Ascending aorta (tissue), 2 donors: ENCODE results near the gene VSIG2. TPM values are rescaled to one million over a fixed set of nuclear protein-coding genes. Genes with fewer than 3 reads are reported as not detected.

Experiments
- DNase-seq, 2 donors: peaks; one replicate each; pipeline ENCODE4 v3.0.0-alpha.2; 2019; ENCODE audit warnings: low spot score in 2 of 2
- H3K27ac ChIP-seq, 2 donors: fragments of 200-600 bp; sonication (generic); one replicate each; pipeline ENCODE4 v1.5.1; 2016 to 2017; ENCODE audit warnings: mild to moderate bottlenecking in 1 of 2
- H3K27me3 ChIP-seq: fragments of 200-600 bp; sonication (generic); one replicate; pipeline ENCODE4 v1.5.1; 2017
- H3K36me3 ChIP-seq, 2 donors: fragments of 200-600 bp; sonication (generic); one replicate each; pipeline ENCODE4 v1.5.1; 2016
- H3K4me1 ChIP-seq, 2 donors: fragments of 200-600 bp; sonication (generic); one replicate each; pipeline ENCODE4 v1.5.1; 2016 to 2017; ENCODE audit warnings: mild to moderate bottlenecking in 1 of 2
- H3K4me3 ChIP-seq, 2 donors: fragments of 200-600 bp; sonication (generic); one replicate each; pipeline ENCODE4 v1.5.1; 2016 to 2017; ENCODE audit warnings: mild to moderate bottlenecking in 1 of 2
- H3K9me3 ChIP-seq, 2 donors: fragments of 200-600 bp; sonication (generic); one replicate each; pipeline ENCODE4 v1.5.1; 2016
- intact Hi-C: fragments of 100-400 bp; cut with DNase I; formaldehyde crosslinking; loops from one replicate; pipeline ENCODE4 v1.15.1; 2023
- total RNA-seq: library from RNA; depleted of rRNA; stranded (reverse); fragments of >200 nt; gene quantifications from one replicate; pipeline ENCODE4 v1.1.0, GENCODE V29; 2016
- TF ChIP-seq, protein P1 (sequence below), 3 experiments: fragments of 200-600 bp in 2 of 3; fragments of 450-650 bp in 1 of 3; sonication (generic) in 2 of 3; IDR thresholded peaks; one replicate each; pipeline ENCODE4 v1.5.1; 2016 to 2019; ENCODE audit warnings: antibody characterized with exemption in 3 of 3, mild to moderate bottlenecking in 1 of 3, moderate library complexity in 1 of 3

The VSIG2 gene
- total RNA-seq, 1 donor from 2014 or later: not detected

DNA sequence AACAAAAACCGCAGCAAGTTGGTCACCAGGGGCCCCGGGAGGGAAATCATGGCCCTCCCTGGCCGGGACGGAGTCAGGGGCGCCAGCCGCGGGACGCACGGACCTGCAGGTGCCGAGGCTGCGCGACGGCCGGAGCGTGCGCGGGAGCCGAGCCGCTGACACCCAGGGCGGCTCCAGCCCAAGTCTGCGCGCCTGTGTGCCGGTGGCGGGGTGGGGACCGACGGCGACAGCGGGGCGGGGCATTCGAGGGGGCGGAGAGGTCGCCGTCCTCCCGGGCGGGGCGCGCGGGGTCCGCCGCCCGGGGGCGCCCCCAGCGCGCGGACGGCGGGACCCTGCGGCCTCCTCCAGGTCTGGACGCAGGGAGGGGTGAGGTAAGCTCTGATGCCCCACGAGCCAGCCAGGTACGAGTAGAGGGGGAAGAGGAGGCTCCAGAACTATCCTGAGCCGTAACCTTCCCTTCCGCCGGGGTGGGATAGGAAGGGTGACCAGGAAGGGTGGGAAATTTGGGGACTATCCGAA lies 10.1 kb upstream of the VSIG2 start, which contains the start of gene ESAM:
Gene ESAM, minus strand, starts transcription at position 186 of the 519 bp plus-strand sequence. Its CDS starts 136 bp downstream, at position 50.
- Histone ChIP-seq H3K36me3 (peaks cover 8 to 23% of the 10 kb centered on the region in 2 donors), H3K27me3 (no peaks in the 10 kb centered on the region), H3K27ac (peak within 1 kb of the TSS; percentile 85 to 89), H3K4me3 (peak within 1 kb of the TSS; percentile 62 to 67), H3K4me1 (peaks cover 3 to 21% of the 10 kb centered on the region in 2 donors), H3K9me3 (no peaks in the 10 kb centered on the region)
- intact Hi-C loops: loop anchor here (1.0 to 2.0 kb wide), 2 partner anchors 75 to 118 kb away; no protein-coding TSS in a partner anchor
- TF ChIP-seq, protein P1, sequence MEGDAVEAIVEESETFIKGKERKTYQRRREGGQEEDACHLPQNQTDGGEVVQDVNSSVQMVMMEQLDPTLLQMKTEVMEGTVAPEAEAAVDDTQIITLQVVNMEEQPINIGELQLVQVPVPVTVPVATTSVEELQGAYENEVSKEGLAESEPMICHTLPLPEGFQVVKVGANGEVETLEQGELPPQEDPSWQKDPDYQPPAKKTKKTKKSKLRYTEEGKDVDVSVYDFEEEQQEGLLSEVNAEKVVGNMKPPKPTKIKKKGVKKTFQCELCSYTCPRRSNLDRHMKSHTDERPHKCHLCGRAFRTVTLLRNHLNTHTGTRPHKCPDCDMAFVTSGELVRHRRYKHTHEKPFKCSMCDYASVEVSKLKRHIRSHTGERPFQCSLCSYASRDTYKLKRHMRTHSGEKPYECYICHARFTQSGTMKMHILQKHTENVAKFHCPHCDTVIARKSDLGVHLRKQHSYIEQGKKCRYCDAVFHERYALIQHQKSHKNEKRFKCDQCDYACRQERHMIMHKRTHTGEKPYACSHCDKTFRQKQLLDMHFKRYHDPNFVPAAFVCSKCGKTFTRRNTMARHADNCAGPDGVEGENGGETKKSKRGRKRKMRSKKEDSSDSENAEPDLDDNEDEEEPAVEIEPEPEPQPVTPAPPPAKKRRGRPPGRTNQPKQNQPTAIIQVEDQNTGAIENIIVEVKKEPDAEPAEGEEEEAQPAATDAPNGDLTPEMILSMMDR (IDR thresholded peaks at IDR 0.05): no peak
- no peak for DNase-seq

DNA sequence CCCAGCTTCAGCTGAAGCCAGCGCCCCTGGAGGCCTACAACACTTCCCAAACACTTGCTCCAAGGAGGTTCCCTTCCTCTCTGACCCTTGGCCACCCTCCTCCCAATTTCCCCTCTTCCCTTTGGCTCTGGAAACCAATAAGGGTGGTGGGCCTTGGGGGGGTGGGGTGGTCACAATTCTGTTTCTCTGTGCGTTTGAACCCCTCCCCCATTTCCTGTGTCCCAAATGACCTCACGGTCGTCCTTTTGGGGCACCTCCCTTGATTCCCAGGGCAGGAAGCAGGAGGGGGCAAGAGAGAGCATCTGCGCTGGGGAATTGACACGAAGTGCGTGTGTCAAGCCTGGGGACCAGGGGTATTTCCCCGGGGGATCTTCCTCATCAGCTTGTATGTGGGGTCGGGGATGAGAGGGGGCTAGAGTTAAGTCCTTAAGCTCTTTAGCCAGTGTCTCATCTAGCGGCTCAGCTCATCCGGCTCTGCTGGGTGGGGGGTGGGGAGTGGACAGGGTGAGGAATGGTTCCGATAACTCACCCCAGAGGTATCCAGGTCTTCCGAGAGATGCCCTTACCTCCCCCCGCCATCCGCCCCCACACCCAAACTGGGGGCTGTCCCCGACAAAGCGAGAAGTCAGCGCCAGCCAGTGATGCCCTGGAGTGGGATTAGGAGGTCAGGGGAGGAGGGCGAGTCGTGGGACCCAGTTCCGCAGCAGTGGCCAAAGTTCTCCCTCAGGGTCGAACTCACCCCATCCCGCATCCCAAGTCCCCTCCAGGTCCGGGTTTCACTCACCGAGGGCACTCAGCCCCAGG lies 9.4 kb upstream of the VSIG2 start:
- H3K27ac ChIP-seq: peak overlapping the region; percentile 85 to 89
- no peaks in the 10 kb centered on the region for H3K9me3 ChIP-seq
- peaks cover 3 to 21% of the 10 kb centered on the region in 2 donors for H3K4me1 ChIP-seq
- peaks cover 4 to 20% of the 10 kb centered on the region in 2 donors for H3K36me3 ChIP-seq
- intact Hi-C loops: loop anchor here (1.0 to 2.0 kb wide), 2 partner anchors 75 to 117 kb away; no protein-coding TSS in a partner anchor
- TF ChIP-seq, protein P1 (IDR thresholded peaks at IDR 0.05): no peak
- no peak for DNase-seq
- H3K4me3 ChIP-seq: peak overlapping the region; percentile 62 to 67
- no peaks in the 10 kb centered on the region for H3K27me3 ChIP-seq

- Histone ChIP-seq H3K36me3 (peaks cover 0 to 13% of the 10 kb centered on the region in 2 donors), H3K4me1 (peaks cover 3 to 21% of the 10 kb centered on the region in 2 donors), H3K4me3 (peak overlapping the region; percentile 62 to 67), H3K9me3 (no peaks in the 10 kb centered on the region), H3K27me3 (no peaks in the 10 kb centered on the region), H3K27ac (peak overlapping the region; percentile 85 to 89)
- no peak for DNase-seq
- TF ChIP-seq, protein P1 (IDR thresholded peaks at IDR 0.05): no peak
- intact Hi-C loops: loop anchor here (1.0 kb wide), 1 partner anchor 22 kb away; the partner anchor contains the start of gene NRGN
Measured at GRCh38 chr11:124760806-124761205, 8.8 kb upstream of the VSIG2 start.

DNA sequence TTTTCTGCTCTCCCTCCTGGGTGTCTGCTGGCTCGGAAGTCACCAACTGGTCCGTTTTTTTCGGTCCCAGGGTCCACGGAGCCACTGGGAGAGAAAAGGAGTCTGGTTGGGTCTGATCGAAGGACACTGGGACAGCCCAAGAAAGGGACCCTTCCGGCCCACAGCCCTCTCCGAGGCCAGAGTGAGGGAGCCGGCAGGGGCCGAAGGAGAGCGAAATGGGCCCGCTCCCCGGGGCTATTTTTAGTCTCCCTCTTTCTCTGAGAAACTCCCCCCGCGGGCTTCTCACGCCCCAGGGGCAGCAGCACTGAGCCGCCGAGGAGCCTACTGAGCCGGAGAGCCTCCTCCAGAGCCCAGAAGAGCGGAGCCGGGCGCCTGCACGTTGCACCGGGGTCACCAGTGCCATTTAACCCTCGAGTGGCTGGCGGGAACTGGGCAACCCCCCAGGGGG lies 8.2 kb upstream of the VSIG2 start:
- H3K4me3 ChIP-seq: peak overlapping the region; percentile 62 to 67
- no peaks in the 10 kb centered on the region for H3K27me3 ChIP-seq
- no peaks in the 10 kb centered on the region for H3K9me3 ChIP-seq
- no peak for DNase-seq
- intact Hi-C loops: loop anchor here (1.0 kb wide), 1 partner anchor 21 kb away; the partner anchor contains the start of gene NRGN
- H3K4me1 ChIP-seq: peaks cover 3 to 21% of the 10 kb centered on the region in 2 donors
- peaks cover 0 to 10% of the 10 kb centered on the region in 2 donors for H3K36me3 ChIP-seq
- TF ChIP-seq, protein P1 (IDR thresholded peaks at IDR 0.05): no peak
- H3K27ac ChIP-seq: peak overlapping the region; percentile 85 to 89

DNA sequence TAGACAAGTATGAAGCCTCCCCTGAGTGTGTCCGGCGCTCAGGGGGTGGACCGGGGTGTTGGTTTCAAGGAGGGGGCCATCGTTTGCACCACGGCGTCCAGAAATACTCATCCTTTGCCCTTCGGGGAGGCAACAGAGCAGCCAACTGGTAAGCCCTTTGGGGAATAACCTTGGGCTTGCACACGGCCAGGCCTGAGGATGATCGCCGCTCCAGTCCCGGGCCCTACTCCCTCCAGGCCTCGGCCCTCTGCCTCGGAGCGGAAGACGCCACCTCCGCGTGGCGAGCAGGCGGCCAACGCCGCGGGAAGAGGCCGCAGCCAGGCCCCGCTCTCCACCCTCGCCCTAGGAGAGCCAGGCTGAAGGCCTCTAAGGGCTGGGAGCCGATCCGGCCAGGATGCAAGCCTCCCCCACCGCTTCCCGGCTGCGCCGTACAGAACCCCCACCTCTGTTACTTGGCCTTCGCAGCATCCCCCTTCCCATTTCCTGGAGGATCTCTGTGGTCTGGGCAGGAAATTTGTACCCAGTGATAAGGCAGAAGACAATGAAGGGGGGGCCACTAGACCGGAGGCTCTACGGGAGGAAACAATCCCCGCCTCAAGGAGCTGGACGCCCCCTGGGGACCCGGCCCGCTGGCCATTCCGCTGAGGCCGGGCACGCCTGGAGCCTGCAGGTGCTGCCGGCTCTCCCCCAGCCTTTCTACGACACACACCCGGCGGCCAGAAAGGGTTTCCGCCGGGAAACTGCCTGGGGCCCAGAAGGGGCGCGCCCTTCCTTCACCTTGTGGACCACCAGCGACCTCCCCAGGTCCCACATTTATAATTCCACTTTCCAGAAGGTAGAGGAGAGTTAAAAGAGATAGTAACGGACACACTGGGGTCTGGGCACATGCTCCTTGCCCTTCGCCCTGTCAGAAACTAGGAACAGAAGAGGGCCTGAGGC lies 7.5 kb upstream of the VSIG2 start:
- DNase-seq: no peak
- Histone ChIP-seq H3K27me3 (no peaks in the 10 kb centered on the region), H3K9me3 (no peaks in the 10 kb centered on the region), H3K4me3 (peak overlapping the region; percentile 62 to 67), H3K4me1 (peaks cover 3 to 21% of the 10 kb centered on the region in 2 donors), H3K36me3 (peaks cover 0 to 3% of the 10 kb centered on the region in 2 donors), H3K27ac (peak overlapping the region; percentile 85 to 89)
- TF ChIP-seq, protein P1 (IDR thresholded peaks at IDR 0.05): no peak
- intact Hi-C loops: loop anchor here (1.0 kb wide), 1 partner anchor 20 kb away; the partner anchor contains the start of gene NRGN
